ENCODE data around the gene CEP63. TPM values are rescaled to one million over a fixed set of nuclear protein-coding genes. Genes with fewer than 3 reads are reported as not detected.

Gene CEP63
- total RNA-seq, 1 donor from 2014 or later: 16.8 TPM

DNA sequence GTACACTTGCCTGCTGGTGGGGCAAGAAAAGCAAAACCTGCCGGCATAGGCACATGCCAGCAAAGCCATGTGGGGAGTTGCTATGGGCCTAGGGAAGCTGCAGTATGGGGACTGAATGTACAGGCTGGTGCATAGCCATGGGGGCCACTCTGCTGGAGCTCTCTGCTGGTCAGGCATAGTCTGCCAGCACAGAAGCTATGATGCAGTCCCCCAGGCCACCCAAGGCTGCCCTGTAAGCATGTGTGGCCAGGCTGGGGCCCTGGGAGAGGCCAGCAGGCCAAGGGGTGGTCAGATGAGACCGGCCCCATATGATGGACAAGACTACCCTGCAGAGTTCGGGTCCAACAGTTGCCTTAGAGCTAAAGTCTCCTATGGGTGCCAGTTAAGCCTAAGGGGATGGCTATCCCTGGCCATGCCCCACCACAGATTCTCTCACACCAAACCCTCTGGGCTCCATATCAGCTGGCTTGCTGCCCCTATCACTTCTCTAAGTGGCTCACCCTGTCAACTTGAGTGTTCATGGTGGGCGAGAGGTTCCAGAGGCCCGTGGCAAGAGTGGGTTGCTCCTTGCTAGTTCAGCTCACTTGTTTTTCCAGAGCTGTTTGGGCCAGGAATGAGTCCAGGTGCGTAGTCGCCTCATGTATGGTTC is 41.8 kb downstream of the CEP63 start:
- Mint-ChIP-seq H3K9me3 (ENCODE audit: unreplicated experiment) (peaks cover 6% of the 10 kb centered on the region), H3K27ac (ENCODE audit: unreplicated experiment) (no peak overlapping the region), H3K4me3 (ENCODE audit: unreplicated experiment) (no peak overlapping the region), H3K36me3 (ENCODE audit: low read depth, unreplicated experiment) (peaks cover 17% of the 10 kb centered on the region), H3K4me1 (ENCODE audit: unreplicated experiment) (no peaks in the 10 kb centered on the region), H3K27me3 (ENCODE audit: unreplicated experiment) (no peaks in the 10 kb centered on the region)
- TF ChIP-seq CTCF (IDR thresholded peaks at IDR 0.05; ENCODE audit: unreplicated experiment): no peak
- no peak for DNase-seq (ENCODE audit: low spot score)

DNA sequence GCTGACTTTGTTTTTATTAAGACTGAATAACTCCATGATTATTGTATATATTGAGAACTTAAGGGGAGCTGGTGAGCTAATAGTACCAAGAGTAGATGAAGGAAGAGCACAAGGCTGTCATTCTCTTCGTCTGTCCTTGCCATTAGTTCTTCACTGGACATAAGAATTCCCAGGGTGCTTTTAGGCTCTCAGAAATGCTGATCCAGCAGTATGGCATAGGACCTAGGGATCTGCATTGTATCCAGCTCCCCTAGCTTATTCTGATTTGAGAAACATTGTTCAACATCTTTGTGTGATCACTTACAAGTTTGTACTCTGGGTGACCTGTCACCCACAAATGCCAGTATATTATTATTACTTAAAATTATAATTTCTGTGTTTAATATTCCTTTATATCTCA is 47.6 kb downstream of the CEP63 start:
- Mint-ChIP-seq H3K36me3 (ENCODE audit: low read depth, unreplicated experiment) (peaks cover 5% of the 10 kb centered on the region), H3K27ac (ENCODE audit: unreplicated experiment) (no peak overlapping the region), H3K4me3 (ENCODE audit: unreplicated experiment) (no peak overlapping the region), H3K27me3 (ENCODE audit: unreplicated experiment) (no peaks in the 10 kb centered on the region), H3K9me3 (ENCODE audit: unreplicated experiment) (no peaks in the 10 kb centered on the region), H3K4me1 (ENCODE audit: unreplicated experiment) (no peaks in the 10 kb centered on the region)
- DNase-seq (ENCODE audit: low spot score): no peak
- TF ChIP-seq CTCF (IDR thresholded peaks at IDR 0.05; ENCODE audit: unreplicated experiment): no peak

DNA sequence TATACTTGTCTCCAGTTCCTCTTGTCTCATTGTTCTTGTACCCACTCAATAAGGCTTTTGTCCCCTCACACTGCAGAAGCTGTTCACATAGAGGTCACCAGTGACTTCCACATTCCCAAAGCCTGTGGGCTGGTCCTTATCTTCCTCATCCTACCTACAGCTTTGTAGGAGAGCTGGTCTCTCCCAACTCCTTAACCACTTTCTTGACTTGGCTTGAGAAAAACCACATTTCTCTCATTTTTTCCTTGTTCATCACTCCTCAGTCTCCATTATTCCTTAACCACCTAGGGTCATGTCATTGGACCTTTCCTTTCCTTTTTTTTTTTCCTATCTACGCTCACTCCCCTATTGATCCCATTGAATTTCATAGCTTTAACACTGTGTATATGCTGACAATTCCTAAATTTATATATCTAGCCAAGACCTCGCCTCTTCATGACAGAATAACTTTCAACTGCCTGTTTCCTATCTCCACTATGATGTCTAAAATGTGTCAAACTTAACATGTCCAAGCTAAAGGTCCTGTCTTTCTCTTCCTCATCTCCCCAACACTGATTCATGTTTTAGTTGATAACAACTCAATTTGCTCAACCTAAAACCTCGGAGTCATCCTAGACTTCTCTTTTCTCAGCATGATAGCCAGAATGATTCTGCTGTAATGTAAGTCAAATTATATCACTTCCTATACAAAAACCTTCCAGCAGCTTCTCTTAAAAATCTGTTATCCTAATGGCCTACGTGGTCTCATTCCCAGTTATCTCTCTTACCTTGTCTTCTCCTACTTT is 49.5 kb downstream of the CEP63 start:
- Mint-ChIP-seq H3K4me1 (ENCODE audit: unreplicated experiment) (no peaks in the 10 kb centered on the region), H3K27ac (ENCODE audit: unreplicated experiment) (no peak overlapping the region), H3K27me3 (ENCODE audit: unreplicated experiment) (no peaks in the 10 kb centered on the region), H3K9me3 (ENCODE audit: unreplicated experiment) (no peaks in the 10 kb centered on the region), H3K4me3 (ENCODE audit: unreplicated experiment) (no peak overlapping the region), H3K36me3 (ENCODE audit: low read depth, unreplicated experiment) (peaks cover 5% of the 10 kb centered on the region)
- no peak for DNase-seq (ENCODE audit: low spot score)
- TF ChIP-seq CTCF (IDR thresholded peaks at IDR 0.05; ENCODE audit: unreplicated experiment): no peak

- H3K4me1 Mint-ChIP-seq (ENCODE audit: unreplicated experiment): no peaks in the 10 kb centered on the region
- H3K36me3 Mint-ChIP-seq (ENCODE audit: low read depth, unreplicated experiment): peaks cover 5% of the 10 kb centered on the region
- DNase-seq (ENCODE audit: low spot score): no peak
- no peak overlapping the region for H3K27ac Mint-ChIP-seq (ENCODE audit: unreplicated experiment)
- H3K27me3 Mint-ChIP-seq (ENCODE audit: unreplicated experiment): no peaks in the 10 kb centered on the region
- TF ChIP-seq CTCF (IDR thresholded peaks at IDR 0.05; ENCODE audit: unreplicated experiment): no peak
- no peak overlapping the region for H3K4me3 Mint-ChIP-seq (ENCODE audit: unreplicated experiment)
- H3K9me3 Mint-ChIP-seq (ENCODE audit: unreplicated experiment): no peaks in the 10 kb centered on the region
These were observed 50.9 kb downstream of the CEP63 start for GRCh38 chr3:134536781-134537180.
